ENCODE data around the gene NPTX1.

Gene NPTX1

GRCh38 chr17:80443916-80444643 is 32.3 kb downstream of the NPTX1 start:
- DNase-seq (ENCODE audit: low read depth), result no peak

GRCh38 chr17:80443498-80443897 is 32.9 kb downstream of the NPTX1 start:
- DNase-seq (ENCODE audit: low read depth), result no peak

- DNase-seq (ENCODE audit: low read depth), result no peak
Measured at GRCh38 chr17:80442764-80443163, 33.6 kb downstream of the NPTX1 start.

GRCh38 chr17:80442323-80442659 is 34.1 kb downstream of the NPTX1 start:
- no peak for DNase-seq (ENCODE audit: low read depth)

GRCh38 chr17:80441598-80442322 is 34.6 kb downstream of the NPTX1 start:
- no peak for DNase-seq (ENCODE audit: low read depth)

GRCh38 chr17:80441133-80441578 is 35.3 kb downstream of the NPTX1 start:
- no peak for DNase-seq (ENCODE audit: low read depth)

- DNase-seq (ENCODE audit: low read depth), result no peak
Measured at GRCh38 chr17:80439499-80439898, 36.9 kb downstream of the NPTX1 start.

- no peak for DNase-seq (ENCODE audit: low read depth)
Measured at GRCh38 chr17:80438806-80439205, 37.6 kb downstream of the NPTX1 start.

GRCh38 chr17:80437532-80437931 is 38.9 kb downstream of the NPTX1 start:
- no peak for DNase-seq (ENCODE audit: low read depth)

- DNase-seq (ENCODE audit: low read depth), result no peak
Measured at GRCh38 chr17:80433916-80434666, 42.3 kb downstream of the NPTX1 start.

GRCh38 chr17:80432961-80433550 is 43.4 kb downstream of the NPTX1 start:
- DNase-seq (ENCODE audit: low read depth), result no peak

- no peak for DNase-seq (ENCODE audit: low read depth)
Measured at GRCh38 chr17:80432350-80432955, 44.0 kb downstream of the NPTX1 start.

GRCh38 chr17:80431246-80432195 is 44.9 kb downstream of the NPTX1 start:
- no peak for DNase-seq (ENCODE audit: low read depth)

- DNase-seq (ENCODE audit: low read depth), result no peak
Measured at GRCh38 chr17:80430446-80431245, 45.8 kb downstream of the NPTX1 start.

- DNase-seq (ENCODE audit: low read depth), result no peak
Measured at GRCh38 chr17:80429356-80430275, 46.8 kb downstream of the NPTX1 start.

- DNase-seq (ENCODE audit: low read depth), result no peak
Measured at GRCh38 chr17:80428796-80429195, 47.6 kb downstream of the NPTX1 start.

- DNase-seq (ENCODE audit: low read depth), result no peak
Measured at GRCh38 chr17:80428363-80428762, 48.0 kb downstream of the NPTX1 start.

- DNase-seq (ENCODE audit: low read depth), result no peak
Measured at GRCh38 chr17:80427366-80428282, 48.8 kb downstream of the NPTX1 start.

Data from stimulated activated CD8-positive, alpha-beta memory T cell treated with anti-CD3 and anti-CD28 coated beads, Interleukin-12 subunit alpha, Interleukin-12 subunit beta, amount 100 ng/mL, for 4 hours (primary cell).